Epithelial cell of umbilical artery (primary cell): ENCODE data around the gene NCBP1. TPM values are rescaled to one million over a fixed set of nuclear protein-coding genes. Genes with fewer than 3 reads are reported as not detected.

Source experiments
- total RNA-seq: library from RNA; depleted of rRNA; stranded (reverse); fragments of >200 nt; gene quantifications from 2 replicates; pipeline ENCODE4 v1.2.3, GENCODE V29; 2014

The NCBP1 gene, protein sequence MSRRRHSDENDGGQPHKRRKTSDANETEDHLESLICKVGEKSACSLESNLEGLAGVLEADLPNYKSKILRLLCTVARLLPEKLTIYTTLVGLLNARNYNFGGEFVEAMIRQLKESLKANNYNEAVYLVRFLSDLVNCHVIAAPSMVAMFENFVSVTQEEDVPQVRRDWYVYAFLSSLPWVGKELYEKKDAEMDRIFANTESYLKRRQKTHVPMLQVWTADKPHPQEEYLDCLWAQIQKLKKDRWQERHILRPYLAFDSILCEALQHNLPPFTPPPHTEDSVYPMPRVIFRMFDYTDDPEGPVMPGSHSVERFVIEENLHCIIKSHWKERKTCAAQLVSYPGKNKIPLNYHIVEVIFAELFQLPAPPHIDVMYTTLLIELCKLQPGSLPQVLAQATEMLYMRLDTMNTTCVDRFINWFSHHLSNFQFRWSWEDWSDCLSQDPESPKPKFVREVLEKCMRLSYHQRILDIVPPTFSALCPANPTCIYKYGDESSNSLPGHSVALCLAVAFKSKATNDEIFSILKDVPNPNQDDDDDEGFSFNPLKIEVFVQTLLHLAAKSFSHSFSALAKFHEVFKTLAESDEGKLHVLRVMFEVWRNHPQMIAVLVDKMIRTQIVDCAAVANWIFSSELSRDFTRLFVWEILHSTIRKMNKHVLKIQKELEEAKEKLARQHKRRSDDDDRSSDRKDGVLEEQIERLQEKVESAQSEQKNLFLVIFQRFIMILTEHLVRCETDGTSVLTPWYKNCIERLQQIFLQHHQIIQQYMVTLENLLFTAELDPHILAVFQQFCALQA
- total RNA-seq: 52.0 and 57.8 TPM in 2 replicates

DNA sequence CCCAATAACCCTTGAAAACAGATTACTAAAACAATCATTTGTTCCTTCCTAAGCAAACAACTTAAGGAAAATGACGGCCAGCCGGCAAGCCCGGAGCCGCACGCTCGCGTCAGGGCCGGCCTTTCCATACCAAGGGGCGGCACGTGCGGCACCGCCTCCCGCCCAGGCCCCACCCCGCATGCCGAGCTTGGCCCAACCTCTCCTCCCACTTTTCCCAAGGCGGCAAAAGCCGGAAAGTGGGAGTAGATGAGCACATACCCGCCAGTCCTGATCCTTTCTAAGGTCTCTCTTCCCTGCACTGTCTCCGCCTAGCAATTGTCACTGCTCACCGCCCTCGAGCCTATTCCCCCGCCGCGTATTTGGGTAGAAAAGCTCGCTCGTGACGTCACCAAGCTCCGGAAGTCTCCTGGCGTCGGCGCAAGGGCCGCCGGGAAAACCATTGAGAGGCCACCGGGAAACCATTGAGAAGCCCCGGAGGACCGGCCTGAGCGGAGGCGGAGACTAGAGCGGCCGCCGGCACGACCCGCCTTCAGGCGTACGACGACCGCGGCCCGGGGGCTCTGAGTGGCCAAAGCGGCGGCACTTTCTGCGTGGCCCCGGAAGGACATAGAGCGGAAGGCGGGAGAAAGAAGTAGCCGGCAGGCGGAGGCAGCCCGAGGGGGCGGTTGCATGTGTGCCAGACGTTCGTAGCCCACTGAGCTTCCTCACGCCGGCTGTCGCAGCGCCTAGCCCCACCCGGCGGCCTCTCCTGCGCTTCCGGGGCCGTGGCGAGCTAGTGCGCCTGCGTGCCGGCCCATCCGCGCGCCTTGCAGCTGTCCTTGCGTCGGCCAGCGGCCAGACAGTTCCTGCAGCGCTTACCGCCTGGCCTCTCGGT is at the start of gene NCBP1, which contains the start of gene TSTD2:
Gene NCBP1 (plus strand): TSS at position 837 of the 874 bp plus-strand sequence. CDS start 61 bp downstream, outside the sequence.
Gene TSTD2 (minus strand): TSS at position 384 of the 874 bp plus-strand sequence. CDS start 5,806 bp downstream, outside the sequence.

DNA sequence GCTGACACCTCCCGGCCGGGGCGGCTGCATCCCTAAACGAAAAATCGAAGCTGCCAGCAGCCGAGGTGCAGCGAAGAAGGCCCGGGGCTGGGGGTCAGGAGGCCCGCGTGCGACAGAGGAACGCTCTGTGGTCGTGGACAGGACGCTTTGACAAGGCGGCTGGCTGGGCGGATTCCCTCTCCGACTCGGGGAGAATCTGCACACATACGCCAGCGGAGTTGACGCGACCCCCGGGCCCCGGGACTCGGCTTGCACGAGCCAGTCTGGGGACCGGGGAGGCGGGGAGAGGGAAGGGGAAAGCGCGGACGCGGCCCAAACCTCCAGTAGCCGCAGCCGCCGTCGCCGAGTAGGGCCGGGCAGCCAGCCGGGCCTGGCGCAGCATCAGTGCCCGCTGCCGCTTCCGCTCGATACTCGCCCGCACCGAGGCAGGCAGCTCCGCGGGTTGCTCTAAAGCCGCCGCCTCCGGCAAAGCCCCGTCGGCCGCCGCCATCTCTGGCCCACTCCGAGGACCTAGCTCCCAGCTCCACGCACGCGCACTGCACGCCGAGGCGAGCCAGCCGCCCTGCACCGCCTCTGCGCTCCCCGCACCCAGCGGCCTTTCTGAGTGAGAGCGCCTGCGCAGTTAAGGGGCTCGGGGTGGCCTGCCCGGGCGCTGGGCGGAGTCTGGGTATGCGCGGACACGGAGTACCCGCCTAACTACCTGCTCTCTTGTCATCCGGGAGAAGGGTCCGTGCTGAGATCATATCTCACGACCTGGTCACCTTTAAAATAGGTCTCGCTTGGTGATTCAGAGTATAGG is 63.4 kb downstream of the NCBP1 start, which contains the start of gene XPA:
Gene XPA (minus strand): TSS at position 538 of the 799 bp plus-strand sequence. CDS start 48 bp downstream, at position 490.

Other genes starting within 250 kb of the NCBP1 start
- 11.0 and 25.8 TPM in 2 replicates for gene TDRD7, start 221.7 kb upstream of the NCBP1 start, total RNA-seq
- gene TMOD1, start 132.2 kb upstream of the NCBP1 start, total RNA-seq: 1.9 and 3.0 TPM in 2 replicates
- 9.1 and 10.6 TPM in 2 replicates for gene TSTD2, start 453 bp upstream of the NCBP1 start, total RNA-seq
- 9.1 and 16.6 TPM in 2 replicates for gene XPA, start 63.5 kb downstream of the NCBP1 start, total RNA-seq
- gene FOXE1, start 219.4 kb downstream of the NCBP1 start, total RNA-seq: not detected in 2 replicates